ENCODE measurements around the gene NKD1. TPM values are rescaled to one million over a fixed set of nuclear protein-coding genes. Genes with fewer than 3 reads are reported as not detected.
A peak's percentile ranks its signal among the peaks of the same experiment; 100 is the strongest.

The NKD1 gene
- total RNA-seq, 1 donor = not detected

- H3K4me3 ChIP-seq (ENCODE audit: low read depth, low read length) = no peak overlapping the region
- TF ChIP-seq CTCF (IDR thresholded peaks at IDR 0.05; ENCODE audit: insufficient read depth, low read depth, low read length) = peak; percentile 22
- DNase-seq (ENCODE audit: low read depth) = peak; percentile 12
Observed at GRCh38 chr16:50627419-50627818, 79.2 kb downstream of the NKD1 start.

GRCh38 chr16:50628156-50628802 lies 80.1 kb downstream of the NKD1 start:
- no peak for DNase-seq (ENCODE audit: low read depth)
- TF ChIP-seq CTCF (IDR thresholded peaks at IDR 0.05; ENCODE audit: insufficient read depth, low read depth, low read length) = no peak
- no peak overlapping the region for H3K4me3 ChIP-seq (ENCODE audit: low read depth, low read length)

DNA sequence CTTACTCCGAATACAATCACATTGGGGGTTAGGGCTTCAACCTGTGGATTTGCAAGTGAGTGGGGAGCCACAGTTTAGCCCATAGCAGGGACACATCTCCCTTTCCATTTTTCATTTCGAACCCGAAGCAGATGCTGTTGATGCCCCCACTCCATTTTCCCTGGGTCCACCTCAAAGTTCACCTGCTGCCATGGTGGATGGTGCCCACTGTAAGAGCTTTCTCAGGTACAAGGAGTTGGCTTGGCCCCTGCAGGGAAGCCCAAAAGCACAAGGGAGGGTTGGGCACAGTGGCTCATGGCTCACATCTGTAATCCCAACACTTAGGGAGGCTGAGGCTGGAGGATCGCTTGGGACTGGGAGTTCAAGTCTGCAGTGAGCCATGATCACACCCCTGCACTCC lies 81.1 kb downstream of the NKD1 start:
- DNase-seq (ENCODE audit: low read depth) = no peak
- no peak for TF ChIP-seq CTCF (IDR thresholded peaks at IDR 0.05; ENCODE audit: insufficient read depth, low read depth, low read length)
- no peak overlapping the region for H3K4me3 ChIP-seq (ENCODE audit: low read depth, low read length)

DNA sequence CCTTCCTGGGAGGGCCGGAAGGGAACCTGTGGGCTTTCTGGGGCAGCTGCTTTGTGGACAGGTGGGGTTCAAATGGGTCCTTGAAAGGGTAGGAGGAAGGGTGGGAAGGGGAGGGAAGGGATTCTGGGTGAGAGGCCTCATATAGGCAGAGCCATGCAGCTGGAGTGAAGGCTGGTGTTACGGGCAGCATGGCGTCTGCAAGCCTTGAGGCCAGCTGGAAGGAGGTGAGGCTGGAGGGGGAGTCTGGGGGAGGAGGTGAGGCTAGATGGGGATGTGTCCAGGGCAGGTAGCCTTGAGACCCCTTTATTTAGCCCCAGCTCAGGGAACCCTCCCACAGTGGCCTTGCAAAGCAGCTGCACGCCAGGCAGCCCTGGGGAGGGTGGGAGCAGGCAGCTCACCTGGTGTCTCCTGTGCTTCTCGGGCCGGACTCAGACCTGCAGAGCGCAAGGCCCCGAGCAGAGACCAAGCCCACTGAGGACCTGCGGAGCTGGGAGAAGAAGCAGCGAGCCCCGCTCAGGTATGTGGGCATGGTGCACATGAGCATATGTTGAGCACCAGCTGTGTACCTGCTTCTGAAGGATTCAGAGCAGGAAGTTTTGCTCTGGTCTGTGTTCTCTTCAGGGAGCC lies 82.3 kb downstream of the NKD1 start:
- no peak overlapping the region for H3K4me3 ChIP-seq (ENCODE audit: low read depth, low read length)
- TF ChIP-seq CTCF (IDR thresholded peaks at IDR 0.05; ENCODE audit: insufficient read depth, low read depth, low read length) = no peak
- DNase-seq (ENCODE audit: low read depth) = no peak

- TF ChIP-seq CTCF (IDR thresholded peaks at IDR 0.05; ENCODE audit: insufficient read depth, low read depth, low read length) = no peak
- no peak overlapping the region for H3K4me3 ChIP-seq (ENCODE audit: low read depth, low read length)
- DNase-seq (ENCODE audit: low read depth) = no peak
Observed at GRCh38 chr16:50631249-50631984, 83.2 kb downstream of the NKD1 start.

DNA sequence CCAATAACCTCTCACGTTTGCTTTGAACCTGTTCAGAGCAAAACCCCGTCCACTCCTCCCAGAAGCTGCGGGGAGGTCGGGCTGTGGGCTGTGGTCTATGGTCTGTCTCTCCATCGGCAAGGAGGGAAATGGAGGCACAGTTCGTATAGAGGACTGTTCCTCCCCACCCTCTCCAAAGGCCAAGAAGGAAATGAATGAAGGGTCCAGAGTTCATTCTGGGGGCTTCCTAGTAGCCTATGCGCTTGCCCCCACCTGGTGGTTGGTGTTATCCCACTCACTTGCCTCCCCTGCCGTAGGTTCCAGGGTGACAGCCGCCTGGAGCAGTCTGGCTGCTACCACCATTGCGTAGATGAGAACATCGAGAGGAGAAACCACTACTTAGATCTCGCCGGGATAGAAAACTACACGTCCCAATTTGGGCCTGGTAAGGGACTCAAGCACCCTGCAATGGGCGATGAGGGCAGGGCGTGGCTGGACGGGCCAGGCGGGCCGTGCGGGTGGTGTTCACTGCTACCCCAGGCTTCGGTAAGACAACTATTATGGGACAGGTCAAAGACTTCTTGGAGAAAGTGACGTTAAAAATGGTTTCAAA lies 83.9 kb downstream of the NKD1 start:
- no peak for DNase-seq (ENCODE audit: low read depth)
- no peak overlapping the region for H3K4me3 ChIP-seq (ENCODE audit: low read depth, low read length)
- no peak for TF ChIP-seq CTCF (IDR thresholded peaks at IDR 0.05; ENCODE audit: insufficient read depth, low read depth, low read length)

Data from fibroblast of villous mesenchyme (primary cell).